Mucosa of descending colon (tissue), 3 donors: ENCODE results near the gene C2CD4A. TPM values are rescaled to one million over a fixed set of nuclear protein-coding genes. Genes with fewer than 3 reads are reported as not detected.

ENCODE experiments used
- ATAC-seq: fragments of 200-7000 bp; cut with Tn5 transposase; one replicate; pipeline ENCODE4 v1.9.1; 2020; ENCODE audit warnings: mild to moderate bottlenecking, moderate library complexity
- DNase-seq, 3 donors: peaks; one replicate each; pipeline ENCODE4 v3.0.0-alpha.2; 2020
- H3K36me3 ChIP-seq: fragments of 200-600 bp; one replicate; pipeline ENCODE4 v1.8.0; 2021; ENCODE audit warnings: low read depth, mild to moderate bottlenecking
- H3K4me1 ChIP-seq: fragments of 200-600 bp; one replicate; pipeline ENCODE4 v1.8.0; 2021; ENCODE audit warnings: low read depth, mild to moderate bottlenecking
- H3K4me3 ChIP-seq: fragments of 200-600 bp; one replicate; pipeline ENCODE4 v1.8.0; 2021; ENCODE audit warnings: mild to moderate bottlenecking
- H3K9me3 ChIP-seq: fragments of 200-600 bp; one replicate; pipeline ENCODE4 v1.8.0; 2021; ENCODE audit warnings: mild to moderate bottlenecking
- intact Hi-C, 2 donors: fragments of 100-400 bp; cut with DNase I in 1 of 2; cut with micrococcal nuclease in 1 of 2; formaldehyde crosslinking; loops; one replicate each; pipeline versions ENCODE4 v1.11.0 to v1.11.1; 2022; cut with DNase I, micrococcal nuclease
- total RNA-seq, 3 donors: library from RNA; stranded (reverse); fragmentation: NEBNext Ultra II Directional in 2 of 3; extraction: Animal tissue kit (Norgen Biotek cat#: 25700) in 2 of 3; gene quantifications; one replicate each; pipeline versions ENCODE4 v1.2.1 to v1.2.4, GENCODE V29; 2021 to 2023
- TF ChIP-seq, protein P1 (sequence below): fragments of 200-600 bp; IDR thresholded peaks from one replicate; pipeline ENCODE4 v1.8.0; 2022; ENCODE audit warnings: antibody characterized with exemption, mild to moderate bottlenecking
- donor health status: DM: no; HTN: no; CAD: no; lungs with moderate emphysema.
- donor health status: DM: no; HTN: no; CAD: no.
- donor health status: DM: no; HTN: yes; CAD: no.

Gene C2CD4A
- total RNA-seq, 3 donors from 2014 or later: 0.28 to 1.9 (median 0.29) TPM

- no peak for ATAC-seq
- intact Hi-C loops: no loop called here
- Histone ChIP-seq H3K9me3 (no peaks in the 10 kb centered on the region), H3K36me3 (no peaks in the 10 kb centered on the region), H3K4me3 (no peak overlapping the region), H3K4me1 (peaks cover 41% of the 10 kb centered on the region)
- TF ChIP-seq, protein P1, sequence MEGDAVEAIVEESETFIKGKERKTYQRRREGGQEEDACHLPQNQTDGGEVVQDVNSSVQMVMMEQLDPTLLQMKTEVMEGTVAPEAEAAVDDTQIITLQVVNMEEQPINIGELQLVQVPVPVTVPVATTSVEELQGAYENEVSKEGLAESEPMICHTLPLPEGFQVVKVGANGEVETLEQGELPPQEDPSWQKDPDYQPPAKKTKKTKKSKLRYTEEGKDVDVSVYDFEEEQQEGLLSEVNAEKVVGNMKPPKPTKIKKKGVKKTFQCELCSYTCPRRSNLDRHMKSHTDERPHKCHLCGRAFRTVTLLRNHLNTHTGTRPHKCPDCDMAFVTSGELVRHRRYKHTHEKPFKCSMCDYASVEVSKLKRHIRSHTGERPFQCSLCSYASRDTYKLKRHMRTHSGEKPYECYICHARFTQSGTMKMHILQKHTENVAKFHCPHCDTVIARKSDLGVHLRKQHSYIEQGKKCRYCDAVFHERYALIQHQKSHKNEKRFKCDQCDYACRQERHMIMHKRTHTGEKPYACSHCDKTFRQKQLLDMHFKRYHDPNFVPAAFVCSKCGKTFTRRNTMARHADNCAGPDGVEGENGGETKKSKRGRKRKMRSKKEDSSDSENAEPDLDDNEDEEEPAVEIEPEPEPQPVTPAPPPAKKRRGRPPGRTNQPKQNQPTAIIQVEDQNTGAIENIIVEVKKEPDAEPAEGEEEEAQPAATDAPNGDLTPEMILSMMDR: no peak
- no peak for DNase-seq
These were observed 53.1 kb downstream of the C2CD4A start for GRCh38 chr15:62119874-62120273.

Other genes with a start within 250 kb of the C2CD4A start
- 10 to 100 TPM; 51.0 to 76.1 (median 57.1) TPM for gene VPS13C, start 6.5 kb upstream of the C2CD4A start, total RNA-seq
- 1 to 10 TPM; 1.5 to 3.7 (median 3.2) TPM for gene C2CD4B, start 98.3 kb downstream of the C2CD4A start, total RNA-seq